GM19193 (cell line): ENCODE data around the gene FGR.

Source experiments
- POLR2A ChIP-seq: IDR thresholded peaks from 4 replicates; pipeline ENCODE4 v1.6.1; 2011; ENCODE audit not compliant: insufficient read depth, insufficient read length; ENCODE audit errors: extremely low read depth

Gene FGR

GRCh38 chr1:27612718-27613117 lies 22.3 kb downstream of the FGR start:
- no peak for TF ChIP-seq POLR2A

- no peak for TF ChIP-seq POLR2A
These were observed 23.5 kb downstream of the FGR start for GRCh38 chr1:27611450-27611849.

- peak; percentile 3 for TF ChIP-seq POLR2A
These were observed 25.3 kb downstream of the FGR start for GRCh38 chr1:27609618-27610240.

- TF ChIP-seq POLR2A: no peak
These were observed 25.8 kb downstream of the FGR start for GRCh38 chr1:27609210-27609555.

- no peak for TF ChIP-seq POLR2A
These were observed 27.7 kb downstream of the FGR start for GRCh38 chr1:27607239-27607804.

GRCh38 chr1:27606708-27607238 lies 28.2 kb downstream of the FGR start:
- no peak for TF ChIP-seq POLR2A

- TF ChIP-seq POLR2A: no peak
These were observed 28.9 kb downstream of the FGR start for GRCh38 chr1:27605796-27606707.

GRCh38 chr1:27605300-27605766 lies 29.7 kb downstream of the FGR start:
- TF ChIP-seq POLR2A: no peak

- no peak for TF ChIP-seq POLR2A
These were observed 30.2 kb downstream of the FGR start for GRCh38 chr1:27604579-27605299.

- peak; percentile 75 for TF ChIP-seq POLR2A
These were observed 31.1 kb downstream of the FGR start, which contains the start of gene AHDC1 for GRCh38 chr1:27603681-27604578. Gene AHDC1 (minus strand): TSS chr1:27604144. CDS start chr1:27552115, 52,029 bp downstream.

GRCh38 chr1:27603309-27603680 lies 31.7 kb downstream of the FGR start:
- TF ChIP-seq POLR2A: no peak

- TF ChIP-seq POLR2A: no peak
These were observed 32.3 kb downstream of the FGR start for GRCh38 chr1:27602462-27603308.
